ENCODE data around the gene FAM200B. TPM values are rescaled to one million over a fixed set of nuclear protein-coding genes. Genes with fewer than 3 reads are reported as not detected.
"Not testable (repeated sequence)": the region's sequence is repeated elsewhere in the genome, so short reads cannot be mapped to it uniquely, and the experiment has no call there.

The FAM200B gene
- total RNA-seq, 1 donor from 2014 or later = 20.6 TPM

DNA sequence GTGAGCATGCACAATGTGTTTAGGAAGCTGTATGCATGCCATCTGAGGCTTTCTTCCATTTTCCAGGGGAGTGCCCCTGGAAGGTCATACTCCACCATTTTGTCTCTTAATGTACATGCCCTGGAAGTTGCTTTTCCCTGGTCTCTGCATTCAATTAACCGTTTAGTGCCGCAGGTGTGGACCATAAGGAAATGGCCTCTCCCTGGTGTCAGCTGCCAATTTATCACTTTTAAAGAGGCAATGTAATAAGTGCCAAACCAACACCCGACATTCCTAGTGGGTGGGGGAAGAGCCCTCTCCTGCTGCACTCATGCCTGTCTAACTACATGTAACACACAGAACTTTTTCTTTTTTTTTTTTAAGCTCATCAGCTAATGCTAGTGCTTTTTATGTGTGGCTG, 14.1 kb downstream of the FAM200B start:
- DNase-seq (ENCODE audit: low read depth) = no peak

DNA sequence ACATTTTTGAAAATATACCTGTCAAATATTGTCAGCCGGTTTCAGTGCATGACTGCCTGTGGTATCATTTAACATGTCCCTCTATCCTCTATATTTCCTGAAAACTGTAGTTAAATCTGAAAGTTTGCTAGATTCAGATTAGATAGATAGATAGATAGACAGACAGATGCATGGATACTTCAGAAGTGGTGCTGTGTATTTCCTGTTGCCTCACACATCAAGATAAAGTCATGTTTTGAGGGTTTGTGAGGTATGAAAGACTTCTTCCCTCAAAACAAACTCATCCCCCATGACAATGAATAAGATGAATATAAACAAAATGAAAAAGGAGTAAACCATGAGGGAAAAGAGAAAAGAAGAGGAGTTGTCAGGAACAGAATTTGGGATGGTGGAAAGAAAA, 15.2 kb downstream of the FAM200B start:
- no peak for DNase-seq (ENCODE audit: low read depth)

DNA sequence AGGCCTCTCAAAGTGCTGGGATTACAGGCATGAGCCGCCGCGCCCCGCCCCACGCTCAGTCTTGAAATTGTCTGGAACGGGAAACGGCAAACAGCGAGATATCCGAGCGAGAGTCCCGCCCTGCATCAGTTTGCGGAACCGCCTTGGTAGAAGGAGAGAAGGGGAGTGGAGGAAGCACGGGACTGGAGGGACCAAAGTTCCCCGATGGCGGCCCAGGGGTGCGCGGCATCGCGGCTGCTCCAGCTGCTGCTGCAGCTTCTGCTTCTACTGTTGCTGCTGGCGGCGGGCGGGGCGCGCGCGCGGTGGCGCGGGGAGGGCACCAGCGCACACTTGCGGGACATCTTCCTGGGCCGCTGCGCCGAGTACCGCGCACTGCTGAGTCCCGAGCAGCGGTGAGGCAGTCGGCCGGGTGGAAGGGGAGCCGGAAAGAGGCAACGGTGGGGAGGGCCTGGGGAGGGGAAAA, 21.3 kb downstream of the FAM200B start, which contains the start of gene BST1:
BST1 (plus strand) TSS at position 125 of the 463 bp plus-strand sequence; CDS start at position 205, 80 bp downstream.
- no peak for DNase-seq (ENCODE audit: low read depth)

DNA sequence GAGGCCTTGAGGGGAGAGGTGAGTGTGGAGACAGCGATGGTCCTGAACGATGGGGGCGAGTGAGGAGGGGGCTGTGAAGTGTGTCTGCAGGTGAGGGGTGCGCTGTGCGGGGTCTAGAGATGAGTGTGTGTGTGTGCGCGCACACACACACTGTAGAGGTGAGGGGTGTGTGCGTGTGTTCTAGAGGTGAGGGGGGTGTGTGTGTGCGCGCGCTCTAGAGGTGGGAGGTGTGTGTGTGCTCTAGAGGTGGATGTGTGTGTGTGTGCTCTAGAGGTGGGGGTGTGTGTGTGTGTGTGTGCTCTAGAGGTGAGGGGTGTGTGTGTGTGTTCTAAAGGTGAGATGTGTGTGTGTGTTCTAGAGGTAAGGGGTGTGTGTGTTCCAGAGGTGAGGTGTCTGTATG, 21.8 kb downstream of the FAM200B start:
- no peak for DNase-seq (ENCODE audit: low read depth)

DNA sequence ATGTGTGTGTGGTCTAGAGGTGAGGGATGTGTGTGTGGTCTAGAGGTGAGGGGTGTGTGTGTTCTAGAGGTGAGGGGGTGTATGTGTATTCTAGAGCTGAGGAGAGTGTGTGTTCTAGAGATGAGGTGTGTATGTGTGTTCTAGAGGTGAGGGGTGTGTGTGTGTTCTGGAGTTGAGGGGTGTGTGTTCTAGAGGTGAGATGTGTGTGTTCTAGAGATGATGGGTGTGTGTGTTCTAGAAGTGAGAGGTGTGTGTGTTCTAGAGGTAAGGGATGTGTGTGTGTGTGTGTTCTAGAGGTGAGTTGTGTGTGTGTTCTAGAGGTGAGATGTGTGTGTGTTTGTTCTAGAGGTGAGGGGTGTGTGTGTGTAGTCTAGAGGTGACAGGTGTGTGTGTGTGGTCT, 22.5 kb downstream of the FAM200B start:
- no peak for DNase-seq (ENCODE audit: low read depth)

DNA sequence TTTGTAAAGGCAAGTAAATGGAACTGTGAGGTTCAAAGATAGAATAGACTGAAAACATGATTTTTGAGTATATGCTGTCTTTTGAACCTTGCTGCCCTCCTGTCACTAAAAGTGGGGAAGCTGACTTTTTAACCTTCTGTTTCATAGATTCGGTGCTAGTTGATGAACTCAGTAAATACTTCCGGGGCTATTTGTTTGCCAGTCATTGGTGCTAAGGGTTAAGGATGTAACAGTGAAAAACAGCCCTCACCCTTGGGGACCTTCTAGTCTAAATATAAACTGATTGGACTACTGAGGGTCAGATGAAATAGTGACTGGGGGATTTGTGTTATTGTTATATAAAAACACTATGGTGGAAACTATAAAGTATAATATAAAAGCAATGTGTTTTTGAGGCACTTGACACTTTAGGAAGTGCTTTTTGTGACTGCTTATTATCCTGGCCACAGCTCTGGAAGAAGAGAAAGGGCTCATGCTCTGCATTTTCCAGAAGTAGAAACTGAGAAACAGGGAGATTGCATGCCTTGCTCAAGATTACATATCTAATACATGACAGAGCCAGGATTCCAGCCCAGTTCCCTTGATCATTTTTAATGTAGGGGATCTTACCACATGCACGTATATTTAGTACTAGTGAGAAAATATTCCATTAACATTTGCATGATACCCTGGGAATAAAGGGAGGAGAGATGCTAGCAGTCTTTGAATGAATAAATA, 25.2 kb downstream of the FAM200B start:
- DNase-seq (ENCODE audit: low read depth) = no peak

DNA sequence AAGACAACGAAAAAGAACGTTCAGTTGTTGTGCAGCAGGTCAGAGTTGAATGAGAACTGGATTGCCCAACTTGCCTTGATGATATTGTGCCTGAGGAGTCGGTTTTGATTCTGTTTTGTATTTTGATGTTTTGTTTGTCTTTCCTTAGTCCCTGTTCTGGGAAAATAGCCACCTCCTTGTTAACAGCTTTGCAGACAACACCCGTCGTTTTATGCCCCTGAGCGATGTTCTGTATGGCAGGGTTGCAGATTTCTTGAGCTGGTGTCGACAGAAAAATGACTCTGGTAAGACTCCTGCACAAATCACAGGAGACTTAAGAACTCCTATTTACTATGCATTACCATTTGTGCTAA, 25.7 kb downstream of the FAM200B start:
- DNase-seq (ENCODE audit: low read depth) = peak; percentile 19

DNA sequence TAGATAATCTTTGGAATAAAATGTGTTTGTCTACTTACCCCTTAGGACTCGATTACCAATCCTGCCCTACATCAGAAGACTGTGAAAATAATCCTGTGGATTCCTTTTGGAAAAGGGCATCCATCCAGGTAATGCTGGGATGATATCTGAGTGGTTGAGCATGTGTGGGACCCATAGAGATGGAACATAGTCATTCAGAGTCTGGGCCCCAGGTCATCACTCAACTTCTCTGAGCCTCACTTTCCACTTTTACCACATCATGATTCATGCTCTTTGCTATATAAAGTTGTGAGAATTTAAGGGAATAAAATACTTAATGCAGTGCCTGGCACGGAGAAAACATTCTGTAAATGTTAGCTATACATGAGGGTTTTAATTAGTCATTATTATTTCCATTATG, 30.1 kb downstream of the FAM200B start:
- DNase-seq (ENCODE audit: low read depth) = no peak

DNA sequence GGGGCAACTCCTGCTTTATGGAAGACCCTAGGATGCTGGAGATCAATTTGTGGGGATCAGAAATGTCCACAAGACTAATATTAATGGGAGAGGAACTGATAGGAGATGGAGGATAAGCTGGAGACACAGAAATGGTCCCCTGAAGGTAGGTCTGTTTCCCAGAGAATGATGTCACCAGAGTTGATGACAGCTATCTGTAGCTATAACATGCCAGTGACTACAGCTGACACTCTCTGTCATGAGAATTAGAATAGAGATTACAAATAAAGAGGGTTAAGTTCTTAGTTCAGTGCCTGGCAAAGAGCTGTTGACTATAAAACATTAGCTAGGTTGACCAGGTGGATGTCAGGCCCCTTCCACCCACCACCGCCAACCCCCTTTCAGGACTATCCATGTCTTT, 30.6 kb downstream of the FAM200B start:
- no peak for DNase-seq (ENCODE audit: low read depth)

DNA sequence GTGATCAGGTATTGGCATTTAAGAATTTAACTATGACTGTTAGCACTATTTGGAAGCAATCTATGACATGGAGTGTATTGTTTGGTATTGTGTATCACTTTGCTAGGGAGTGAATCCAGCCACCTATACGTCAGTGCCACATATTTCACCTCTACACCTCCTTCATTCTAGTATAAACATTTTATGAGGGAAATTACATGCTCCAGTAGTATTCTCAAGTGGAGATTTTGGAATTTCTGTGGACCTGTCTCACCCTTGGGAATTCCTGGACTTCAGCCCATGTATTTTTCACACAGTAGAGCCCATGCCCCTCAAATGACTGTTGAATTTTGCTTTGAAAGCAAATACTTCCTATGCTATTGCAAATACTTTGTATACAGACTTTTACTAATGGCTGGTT, 32.5 kb downstream of the FAM200B start:
- peak; percentile 9 for DNase-seq (ENCODE audit: low read depth)

DNA sequence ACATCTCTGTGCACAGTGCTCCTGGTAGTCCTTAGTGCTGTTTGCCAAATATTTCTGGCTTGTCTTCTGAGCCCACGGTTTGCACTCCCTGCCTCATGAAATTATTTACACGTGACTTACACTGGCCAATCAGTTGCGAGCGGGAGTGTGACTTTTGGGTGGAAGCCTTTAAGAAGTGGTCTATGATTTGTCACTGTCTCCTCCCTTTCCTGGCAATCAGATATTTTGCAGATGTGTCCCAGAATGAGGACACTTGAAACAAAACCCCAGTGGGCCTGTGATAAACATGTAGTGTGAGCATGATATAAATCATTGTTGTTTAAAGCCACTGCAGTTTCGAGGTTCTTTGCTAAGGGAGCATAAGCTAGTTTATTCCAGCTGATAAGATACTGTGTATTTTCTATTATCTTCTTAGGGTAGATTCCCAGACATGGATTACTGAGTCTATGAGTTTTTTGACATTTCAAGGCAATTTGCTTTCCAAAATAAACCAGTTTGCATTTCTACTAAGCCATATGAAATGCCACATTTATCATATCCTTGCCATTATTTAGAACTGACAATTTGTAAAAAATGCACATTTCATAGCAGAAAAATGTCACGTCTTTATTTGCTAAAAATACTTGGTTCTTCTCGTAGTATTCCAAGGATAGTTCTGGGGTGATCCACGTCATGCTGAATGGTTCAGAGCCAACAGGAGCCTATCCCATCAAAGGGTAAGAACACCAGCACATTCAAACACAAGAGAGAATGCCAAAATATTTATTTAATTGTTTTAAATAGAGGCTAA, 33.2 kb downstream of the FAM200B start:
- no peak for DNase-seq (ENCODE audit: low read depth)

DNA sequence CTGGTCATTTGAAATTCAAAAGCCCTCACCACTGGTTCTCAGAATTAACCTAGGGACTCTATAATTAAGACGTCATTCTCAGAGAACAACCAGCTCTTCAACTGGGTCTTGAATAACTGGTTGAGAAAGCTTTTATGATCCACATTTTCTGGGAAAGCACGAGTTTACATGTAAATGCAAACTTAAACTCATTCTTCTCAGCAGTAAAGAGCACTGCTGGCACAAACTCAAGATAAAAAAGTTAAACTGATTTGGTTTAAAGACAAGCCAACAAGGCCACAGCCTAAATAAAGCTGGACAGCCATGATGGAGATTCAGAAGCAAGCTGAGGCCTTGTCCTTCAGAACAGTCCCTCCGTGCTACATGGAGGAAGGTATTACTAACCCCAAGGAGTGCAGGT, 34.5 kb downstream of the FAM200B start:
- DNase-seq (ENCODE audit: low read depth) = no peak

DNA sequence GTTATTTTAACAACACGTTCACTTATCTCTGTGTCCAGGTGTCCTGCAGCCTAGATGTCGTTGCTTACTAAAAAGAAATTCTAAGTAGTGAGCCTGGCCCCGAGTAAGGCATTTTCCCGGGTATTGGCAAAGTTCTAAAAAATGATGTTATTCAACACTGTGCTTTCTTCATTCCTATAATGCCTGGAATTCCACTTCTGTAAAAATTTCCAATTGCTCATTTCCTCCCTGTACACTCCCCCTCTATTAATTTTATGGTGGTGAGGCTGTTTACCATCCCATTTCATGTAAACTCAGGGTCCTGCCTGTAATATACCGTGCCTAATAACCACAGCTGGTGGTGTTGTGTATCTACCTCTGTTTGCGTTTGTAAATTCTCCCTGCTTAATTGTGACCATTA, 35.5 kb downstream of the FAM200B start:
- peak; percentile 47 for DNase-seq (ENCODE audit: low read depth)

DNA sequence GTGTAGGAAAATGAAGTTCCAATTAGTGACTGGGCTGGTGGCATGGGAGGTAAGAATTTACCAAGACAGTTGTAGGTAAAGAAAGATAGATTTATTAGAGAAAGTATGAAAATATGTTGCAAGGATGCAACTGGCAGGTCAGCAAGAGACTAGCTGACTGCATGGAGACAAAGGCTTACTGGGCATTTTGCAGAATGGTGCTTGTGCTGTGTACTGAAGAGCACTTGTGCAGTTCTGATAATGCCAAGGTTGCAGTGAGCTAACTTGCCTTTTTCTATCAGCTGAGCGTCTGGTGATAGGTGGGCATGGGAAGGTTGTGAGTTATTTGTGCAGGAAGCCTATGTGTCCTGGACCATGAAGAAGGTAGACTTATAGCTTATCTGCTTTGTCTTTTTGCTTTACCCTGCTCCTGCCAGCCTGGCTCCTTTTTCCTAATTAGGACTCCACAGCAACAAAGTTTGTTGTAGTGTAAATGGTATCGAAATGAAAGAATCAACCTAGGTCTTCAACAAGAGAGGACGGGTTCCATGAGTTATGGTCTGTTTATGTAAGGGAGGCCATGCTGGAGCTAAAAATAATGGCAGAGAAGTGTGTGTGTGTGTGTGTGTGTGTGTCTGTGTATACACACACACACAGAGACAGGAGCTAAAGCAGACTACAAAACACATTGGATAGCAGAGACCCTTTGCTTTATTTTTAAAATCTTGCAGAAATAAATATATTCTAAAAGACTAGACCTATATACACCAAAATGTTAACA, 36.2 kb downstream of the FAM200B start:
- DNase-seq (ENCODE audit: low read depth) = no peak

DNA sequence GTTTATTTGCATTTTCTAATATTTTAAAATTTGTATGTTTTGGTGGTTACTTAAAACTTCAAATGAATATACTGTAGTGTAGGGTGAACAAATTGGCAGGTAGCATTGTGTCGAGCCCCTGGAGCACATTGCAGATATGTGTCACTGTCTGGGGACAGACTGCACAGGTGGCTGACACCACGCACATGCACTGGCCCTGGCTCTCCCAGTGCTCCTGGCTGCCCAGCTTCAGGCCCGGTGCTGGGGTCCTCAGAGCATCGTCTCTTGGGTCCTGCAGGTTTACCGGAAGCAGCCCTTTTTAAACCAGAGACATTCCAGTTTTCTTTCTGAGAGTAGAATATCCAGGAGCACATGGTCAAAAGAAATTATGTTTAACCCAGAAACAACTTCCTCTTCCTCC, 36.8 kb downstream of the FAM200B start:
- DNase-seq (ENCODE audit: low read depth) = no peak

DNA sequence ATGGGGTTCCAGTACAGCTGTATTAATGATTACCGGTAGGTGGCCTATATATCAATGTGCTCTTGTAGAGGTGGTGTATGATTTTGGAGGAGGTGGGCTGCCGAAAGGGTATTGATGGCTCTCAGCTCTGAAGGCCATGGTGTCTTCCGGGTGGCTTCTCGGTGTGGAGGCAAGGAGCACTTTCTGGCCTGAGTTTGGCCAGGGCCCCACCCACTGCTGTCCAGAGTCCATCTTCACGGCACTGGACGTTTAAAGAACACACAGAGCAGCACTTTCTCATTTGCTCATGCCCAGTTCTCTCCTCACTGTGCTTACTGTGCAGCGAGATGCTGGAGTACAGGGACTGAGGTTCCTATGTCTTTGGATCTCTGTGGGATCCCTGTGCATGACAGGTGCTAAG, 37.3 kb downstream of the FAM200B start:
- no peak for DNase-seq (ENCODE audit: low read depth)

DNA sequence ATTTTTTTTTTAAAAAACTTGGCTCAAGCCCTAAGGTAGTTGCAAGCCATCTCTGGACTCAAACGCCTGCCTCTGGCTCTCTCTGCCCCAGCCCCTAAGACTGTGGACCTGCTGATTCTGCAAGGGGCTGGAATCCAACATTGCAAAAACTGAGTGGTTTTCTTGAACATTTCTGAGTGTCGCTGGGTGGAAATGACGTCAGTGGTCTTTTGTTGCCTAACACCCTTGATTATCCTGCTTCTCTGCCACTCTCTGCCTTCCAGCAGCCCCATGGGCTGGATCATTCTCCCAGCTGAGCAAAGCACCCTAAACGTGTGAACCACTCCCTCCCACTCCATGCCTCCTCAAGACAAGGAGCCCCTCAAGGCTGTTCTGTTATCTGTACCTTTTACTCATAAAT, 37.9 kb downstream of the FAM200B start:
- DNase-seq (ENCODE audit: low read depth) = no peak

DNA sequence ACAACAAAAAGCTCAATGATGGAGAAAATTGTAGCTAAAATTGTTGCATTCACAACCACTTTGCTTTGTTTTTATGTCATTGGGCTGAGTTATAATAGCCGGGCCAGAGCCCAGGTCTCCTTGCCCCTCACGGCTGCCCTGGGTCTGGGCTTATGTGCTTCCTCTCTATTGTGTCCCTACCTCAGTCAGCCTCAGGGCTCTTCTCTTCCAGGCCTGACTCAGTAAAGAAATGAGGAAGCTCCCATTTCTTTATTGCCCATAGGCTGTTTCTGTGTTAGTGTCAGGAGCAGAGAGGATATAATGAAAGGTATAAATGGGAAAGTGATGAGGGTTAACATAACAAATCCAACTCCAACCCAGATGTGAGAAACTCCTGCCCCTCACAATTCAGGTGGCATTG, 39.2 kb downstream of the FAM200B start:
- DNase-seq (ENCODE audit: low read depth) = no peak

DNA sequence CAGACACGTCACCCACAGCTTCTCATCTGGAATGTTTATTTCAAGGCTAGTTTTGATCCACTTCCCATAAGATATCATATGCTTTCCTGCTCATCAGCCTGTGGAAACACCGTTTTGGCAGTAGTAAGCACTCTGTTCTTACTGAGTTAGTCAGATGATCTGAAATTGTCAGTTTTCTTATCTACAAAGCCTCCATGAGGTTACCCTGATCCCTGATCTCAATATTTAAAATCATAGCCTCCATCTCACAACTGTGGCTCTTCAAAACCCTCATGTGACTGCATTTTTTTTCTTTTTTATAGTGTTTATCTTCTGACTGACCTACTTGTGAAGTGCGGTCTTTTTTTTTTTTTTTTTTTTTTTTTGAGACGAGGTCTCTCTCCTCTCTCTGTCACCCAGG, 44.0 kb downstream of the FAM200B start:
- no peak for DNase-seq (ENCODE audit: low read depth)

DNA sequence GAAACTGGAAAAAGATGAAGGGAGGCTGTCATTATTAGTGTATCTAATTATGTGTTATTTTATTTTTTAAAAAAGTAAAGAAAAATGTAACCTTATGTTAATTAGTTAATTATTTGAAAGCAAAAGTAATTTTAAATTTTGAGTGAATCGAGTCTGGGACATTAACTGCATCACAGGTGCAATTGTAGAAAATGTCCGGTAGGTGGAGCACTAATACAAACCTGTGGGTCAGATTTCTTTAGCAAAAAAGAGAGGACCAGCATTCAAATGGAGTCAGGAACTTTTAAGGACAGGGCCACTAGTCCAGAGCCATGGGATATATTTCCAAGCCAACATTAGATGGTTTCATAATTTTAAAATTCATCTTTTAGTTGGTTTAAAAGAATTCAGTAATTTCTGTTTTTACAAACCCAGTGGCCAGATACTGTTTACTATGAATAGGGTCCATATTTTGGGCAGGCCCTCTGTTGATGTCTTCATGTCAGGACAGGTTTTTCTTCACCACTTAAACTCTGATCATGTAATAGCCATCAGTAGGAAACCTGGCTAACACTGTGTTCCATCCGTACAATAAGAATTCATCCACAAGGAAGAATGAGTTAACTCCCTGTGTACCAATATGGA, 48.4 kb downstream of the FAM200B start:
- DNase-seq (ENCODE audit: low read depth) = peak; percentile 54

DNA sequence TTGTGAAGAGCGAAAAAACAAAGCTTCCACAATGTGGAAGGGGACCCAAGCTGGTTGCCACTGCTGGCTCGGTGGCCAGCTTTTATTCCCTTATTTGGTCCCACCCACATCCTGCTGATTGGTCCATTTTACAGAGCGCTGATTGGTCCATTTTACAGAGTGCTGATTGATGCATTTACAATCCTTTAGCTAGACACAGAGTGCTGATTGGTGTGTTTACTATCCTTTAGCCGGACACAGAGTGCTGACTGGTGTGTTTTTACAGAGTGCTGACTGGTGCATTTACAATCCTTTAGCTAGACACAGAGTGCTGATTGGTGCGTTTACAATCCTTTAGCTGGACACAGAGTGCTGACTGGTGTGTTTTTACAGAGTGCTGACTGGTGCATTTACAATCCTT, 51.4 kb downstream of the FAM200B start:
- DNase-seq (ENCODE audit: low read depth) = not testable (repeated sequence)

DNA sequence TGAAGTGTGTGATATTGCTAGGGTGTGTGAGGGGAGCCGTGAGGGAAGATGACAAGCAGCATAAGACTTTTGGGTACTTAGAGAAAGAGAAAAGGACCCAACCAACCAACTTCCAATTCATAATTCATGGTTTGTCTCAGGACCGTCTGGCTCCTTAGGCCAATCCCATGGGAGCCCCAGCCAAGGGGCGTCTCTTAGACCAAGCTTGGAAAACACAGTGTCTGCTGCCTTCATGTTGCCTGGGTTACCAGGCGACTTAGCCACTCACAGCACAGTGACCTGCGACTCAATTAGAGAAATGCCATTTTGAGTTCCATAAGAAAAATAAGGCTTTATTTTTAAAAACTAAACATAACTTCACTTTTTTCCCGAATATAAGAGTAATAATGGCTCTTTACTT, 53.9 kb downstream of the FAM200B start:
- DNase-seq (ENCODE audit: low read depth) = no peak
